Measurements from ENCODE around the gene FN1. TPM values are rescaled to one million over a fixed set of nuclear protein-coding genes. Genes with fewer than 3 reads are reported as not detected.

The FN1 gene
- total RNA-seq, 2 donors from 2014 or later: 115 to 315 TPM

GRCh38 chr2:215460682-215461382 lies 25.0 kb upstream of the FN1 start:
- DNase-seq: no peak
- Histone ChIP-seq H3K9me3 (no peaks in the 10 kb centered on the region), H3K36me3 (no peaks in the 10 kb centered on the region), H3K4me1 (no peaks in the 10 kb centered on the region), H3K9ac (ENCODE audit: low read depth in 2 of 2, low read length in 2 of 2) (no peak overlapping the region), H3K27me3 (no peaks in the 10 kb centered on the region), H3K4me3 (no peak overlapping the region), H3K27ac (no peak overlapping the region)
- intact Hi-C loops (cut with DNase I): loop anchor here (5.0 kb wide), 1 partner anchor 456 kb away; no protein-coding TSS in a partner anchor
- no peak for TF ChIP-seq CTCF (IDR thresholded peaks at IDR 0.05)

- DNase-seq: no peak
- Histone ChIP-seq H3K36me3 (no peaks in the 10 kb centered on the region), H3K27me3 (no peaks in the 10 kb centered on the region), H3K9me3 (no peaks in the 10 kb centered on the region), H3K4me3 (no peak overlapping the region), H3K9ac (ENCODE audit: low read depth in 2 of 2, low read length in 2 of 2) (no peak overlapping the region), H3K4me1 (no peaks in the 10 kb centered on the region), H3K27ac (no peak overlapping the region)
- intact Hi-C loops (cut with DNase I): no loop called here
- no peak for TF ChIP-seq CTCF (IDR thresholded peaks at IDR 0.05)
Observed at GRCh38 chr2:215455958-215456357, 20.1 kb upstream of the FN1 start.

GRCh38 chr2:215454519-215455246 lies 18.8 kb upstream of the FN1 start:
- no peak overlapping the region for H3K4me3 ChIP-seq
- DNase-seq: no peak
- no peaks in the 10 kb centered on the region for H3K4me1 ChIP-seq
- intact Hi-C loops (cut with DNase I): loop anchor here (5.0 kb wide), 1 partner anchor 468 kb away; no protein-coding TSS in a partner anchor
- no peaks in the 10 kb centered on the region for H3K36me3 ChIP-seq
- H3K27ac ChIP-seq: no peak overlapping the region
- no peak overlapping the region for H3K9ac ChIP-seq (ENCODE audit: low read depth in 2 of 2, low read length in 2 of 2)
- no peaks in the 10 kb centered on the region for H3K27me3 ChIP-seq
- TF ChIP-seq CTCF (IDR thresholded peaks at IDR 0.05): peak; percentile 66
- no peaks in the 10 kb centered on the region for H3K9me3 ChIP-seq

GRCh38 chr2:215452725-215453124 lies 16.9 kb upstream of the FN1 start:
- no peaks in the 10 kb centered on the region for H3K36me3 ChIP-seq
- H3K4me1 ChIP-seq: no peaks in the 10 kb centered on the region
- no peak for DNase-seq
- H3K27ac ChIP-seq: no peak overlapping the region
- H3K9me3 ChIP-seq: no peaks in the 10 kb centered on the region
- H3K4me3 ChIP-seq: no peak overlapping the region
- H3K9ac ChIP-seq (ENCODE audit: low read depth in 2 of 2, low read length in 2 of 2): no peak overlapping the region
- no peaks in the 10 kb centered on the region for H3K27me3 ChIP-seq
- intact Hi-C loops (cut with DNase I): loop anchor here (5.0 kb wide), 1 partner anchor 470 kb away; no protein-coding TSS in a partner anchor
- TF ChIP-seq CTCF (IDR thresholded peaks at IDR 0.05): no peak

- H3K4me1 ChIP-seq: no peaks in the 10 kb centered on the region
- no peak overlapping the region for H3K4me3 ChIP-seq
- H3K27ac ChIP-seq: no peak overlapping the region
- no peak for TF ChIP-seq CTCF (IDR thresholded peaks at IDR 0.05)
- H3K9me3 ChIP-seq: no peaks in the 10 kb centered on the region
- intact Hi-C loops (cut with DNase I): loop anchor here (5.0 kb wide), 1 partner anchor 471 kb away; no protein-coding TSS in a partner anchor
- DNase-seq: no peak
- no peaks in the 10 kb centered on the region for H3K27me3 ChIP-seq
- H3K9ac ChIP-seq (ENCODE audit: low read depth in 2 of 2, low read length in 2 of 2): no peak overlapping the region
- H3K36me3 ChIP-seq: no peaks in the 10 kb centered on the region
Observed at GRCh38 chr2:215451012-215451756, 15.3 kb upstream of the FN1 start.
